GM23338 (cell line): ENCODE measurements around the gene CEBPG. TPM values are rescaled to one million over a fixed set of nuclear protein-coding genes. Genes with fewer than 3 reads are reported as not detected.

Source experiments
- ATAC-seq: fragments of 200-7000 bp; cut with Tn5 transposase; 3 replicates; pipeline ENCODE4 v1.9.1; 2020
- DNase-seq: peaks from one replicate; pipeline ENCODE4 v3.0.0-alpha.2; 2015; ENCODE audit warnings: low spot score
- H2AFZ ChIP-seq: fragments of 200-600 bp; sonication (generic); 2 replicates; pipeline ENCODE4 v1.8.0; 2016; ENCODE audit warnings: antibody characterized with exemption, mild to moderate bottlenecking, moderate library complexity
- H3F3A ChIP-seq: fragments of 200-600 bp; sonication (generic); replicated peaks from 2 replicates; pipeline ENCODE4 v1.8.0; 2017; ENCODE audit warnings: antibody characterized with exemption, mixed run types, low read depth
- H3K27ac ChIP-seq: fragments of 200-600 bp; sonication (generic); 2 replicates; pipeline ENCODE4 v1.6.1; 2016; ENCODE audit warnings: low read depth
- H3K27me3 ChIP-seq: fragments of 200-600 bp; sonication (generic); 2 replicates; pipeline ENCODE4 v1.8.0; 2016; ENCODE audit warnings: mild to moderate bottlenecking, mixed run types, moderate library complexity; ENCODE audit not compliant: insufficient read depth
- H3K36me3 ChIP-seq: fragments of 200-600 bp; sonication (generic); 2 replicates; pipeline ENCODE4 v1.8.0; 2016; ENCODE audit warnings: mild to moderate bottlenecking; ENCODE audit not compliant: insufficient read depth
- H3K4me1 ChIP-seq: fragments of 200-600 bp; sonication (generic); 2 replicates; pipeline ENCODE4 v1.8.0; 2016; ENCODE audit warnings: mild to moderate bottlenecking, moderate library complexity; ENCODE audit not compliant: insufficient read depth
- H3K4me2 ChIP-seq: fragments of 200-600 bp; sonication (generic); 2 replicates; pipeline ENCODE4 v1.7.1; 2017; ENCODE audit warnings: mixed run types
- H3K4me3 ChIP-seq: fragments of 200-600 bp; sonication (generic); 2 replicates; pipeline ENCODE4 v1.6.1; 2016; ENCODE audit warnings: mixed run types
- H3K79me2 ChIP-seq: fragments of 200-600 bp; sonication (generic); replicated peaks from 2 replicates; pipeline ENCODE4 v1.8.0; 2017; ENCODE audit warnings: mild to moderate bottlenecking; ENCODE audit not compliant: insufficient read depth
- H3K9me2 ChIP-seq: fragments of 200-600 bp; sonication (generic); 2 replicates; pipeline ENCODE4 v1.8.0; 2017; ENCODE audit not compliant: insufficient read depth
- H4K20me1 ChIP-seq: fragments of 200-600 bp; sonication (generic); replicated peaks from 2 replicates; pipeline ENCODE4 v1.8.0; 2017; ENCODE audit warnings: mild to moderate bottlenecking; ENCODE audit not compliant: insufficient read depth
- H3K27ac Mint-ChIP-seq: 2 replicates; pipeline ENCODE4 v1.8.0; 2020; ENCODE audit warnings: inconsistent platforms, mild to moderate bottlenecking, moderate library complexity, mixed read lengths
- H3K27me3 Mint-ChIP-seq: 3 replicates; pipeline ENCODE4 v1.8.0; 2022; ENCODE audit warnings: low read depth, mild to moderate bottlenecking, moderate library complexity, mixed read lengths, inconsistent platforms; ENCODE audit not compliant: insufficient read depth, poor library complexity
- H3K36me3 Mint-ChIP-seq: 3 replicates; pipeline ENCODE4 v1.8.0; 2021; ENCODE audit warnings: low read depth, mild to moderate bottlenecking, inconsistent platforms, moderate library complexity, mixed read lengths
- H3K4me1 Mint-ChIP-seq: 3 replicates; pipeline ENCODE4 v1.8.0; 2020; ENCODE audit warnings: mild to moderate bottlenecking, inconsistent platforms, mixed read lengths
- H3K4me3 Mint-ChIP-seq: 3 replicates; pipeline ENCODE4 v1.8.0; 2021; ENCODE audit warnings: moderate library complexity, mild to moderate bottlenecking, inconsistent platforms, mixed read lengths
- H3K9me3 Mint-ChIP-seq: 3 replicates; pipeline ENCODE4 v1.8.0; 2020; ENCODE audit warnings: moderate library complexity, mild to moderate bottlenecking, inconsistent platforms, mixed read lengths
- CREB1 ChIP-seq: fragments of 250-450 bp; sonication (Bioruptor Pico); IDR thresholded peaks from 2 replicates; pipeline ENCODE4 v1.5.0; 2020; ENCODE audit warnings: low read depth, mild to moderate bottlenecking, moderate library complexity
- EZH2 ChIP-seq: fragments of 200-600 bp; sonication (generic); IDR thresholded peaks from one replicate; pipeline ENCODE4 v1.8.0; 2017; ENCODE audit warnings: antibody characterized with exemption, mild to moderate bottlenecking, low read depth; ENCODE audit not compliant: unreplicated experiment
- EZH2phosphoT487 ChIP-seq: fragments of 200-600 bp; sonication (generic); IDR thresholded peaks from one replicate; pipeline ENCODE4 v1.8.1; 2018; ENCODE audit warnings: antibody characterized with exemption; ENCODE audit not compliant: unreplicated experiment
- JUNB ChIP-seq: IDR thresholded peaks from one replicate; pipeline ENCODE4 v1.6.1; 2016; ENCODE audit warnings: antibody characterized with exemption; ENCODE audit not compliant: unreplicated experiment
- NANOG ChIP-seq: IDR thresholded peaks from 2 replicates; pipeline ENCODE4 v1.6.1; 2016; ENCODE audit warnings: antibody characterized with exemption, borderline replicate concordance
- POLR2AphosphoS5 ChIP-seq: IDR thresholded peaks from 2 replicates; pipeline ENCODE4 v1.6.1; 2016; ENCODE audit warnings: antibody characterized with exemption, low read depth
- ZNF114 ChIP-seq: fragments of 250-450 bp; sonication (Bioruptor Pico); IDR thresholded peaks from 2 replicates; pipeline ENCODE4 v1.5.0; 2020; ENCODE audit warnings: mild to moderate bottlenecking, moderate library complexity
- ZNF331 ChIP-seq: fragments of 250-450 bp; sonication (Bioruptor Pico); IDR thresholded peaks from 2 replicates; pipeline ENCODE4 v1.5.0; 2020; ENCODE audit warnings: low read depth, mild to moderate bottlenecking, moderate library complexity
- polyA plus RNA-seq: library from polyadenylated mRNA; unstranded; fragments of >200 nt; fragmentation: Nextera tagmentation; extraction: Ambion mirVana; gene quantifications from 2 replicates; pipeline ENCODE4 v1.2.1, GENCODE V29; 2016
- total RNA-seq: library from RNA; depleted of rRNA; stranded (reverse); fragments of >200 nt; shearing (Covaris generic); gene quantifications from 2 replicates; pipeline ENCODE4 v1.2.3, GENCODE V29; 2014
- TF ChIP-seq, protein P1 (sequence below), 2 experiments: fragments of 200-600 bp in 1 of 2; sonication (generic) in 1 of 2; conservative IDR thresholded peaks; 2 replicates each; pipeline versions ENCODE4 v1.5.1 to v1.6.1; 2016 to 2017; ENCODE audit warnings: antibody characterized with exemption in 2 of 2, low read depth in 2 of 2, mild to moderate bottlenecking in 2 of 2, moderate library complexity in 1 of 2
- TF ChIP-seq, protein P2 (sequence below): IDR thresholded peaks from 2 replicates; pipeline ENCODE4 v1.6.1; 2016; ENCODE audit warnings: antibody characterized with exemption
- TF ChIP-seq, protein P3 (sequence below): fragments of 250-450 bp; sonication (Bioruptor Pico); IDR thresholded peaks from 2 replicates; pipeline ENCODE4 v1.5.0; 2020; ENCODE audit warnings: mild to moderate bottlenecking, moderate library complexity

CEBPG gene
- total and polyA plus RNA-seq, 2 experiments from 2014 or later: 25.9 to 50.2 TPM

DNA sequence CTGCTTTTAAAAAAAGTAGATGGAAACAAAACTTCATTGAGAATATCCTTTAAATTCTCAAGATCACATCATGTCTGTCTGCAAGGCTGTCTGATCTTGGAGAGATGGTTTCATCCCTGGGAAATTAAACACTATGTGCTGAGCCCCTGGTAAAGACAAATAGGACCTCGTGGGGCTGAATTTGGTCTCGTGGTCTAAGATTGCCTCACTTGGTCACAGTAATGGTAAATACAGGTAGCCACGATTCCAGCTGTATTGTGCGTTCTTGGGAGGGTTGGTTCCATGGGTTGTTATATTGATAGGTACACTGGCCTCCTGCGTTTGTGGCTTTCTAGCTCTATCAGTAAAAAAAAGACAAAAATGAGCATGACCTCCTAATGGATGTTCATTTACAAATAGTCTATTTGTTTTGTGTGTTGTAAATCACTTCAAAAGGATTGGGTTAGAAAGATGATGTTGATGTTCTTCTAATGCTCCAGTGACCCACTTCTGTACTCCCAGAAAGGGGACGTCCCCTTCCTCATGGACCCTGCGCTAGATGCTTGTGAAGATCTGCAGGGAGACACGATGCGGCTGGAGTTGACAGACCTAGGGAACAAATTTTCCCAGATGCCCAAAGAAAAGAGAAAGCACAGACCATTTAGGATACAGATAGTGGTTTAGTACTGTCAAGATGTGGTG, 1.8 kb downstream of the CEBPG start:
- no peaks in the 10 kb centered on the region for H3K36me3 ChIP-seq
- peaks cover 8% of the 10 kb centered on the region for H3F3A ChIP-seq
- ATAC-seq (no peak), DNase-seq (no peak)
- no peak overlapping the region for H3K27ac Mint-ChIP-seq
- H3K9me3 Mint-ChIP-seq: no peaks in the 10 kb centered on the region
- H2AFZ ChIP-seq: no peak overlapping the region
- H3K9me2 ChIP-seq: no peaks in the 10 kb centered on the region
- H3K4me3 Mint-ChIP-seq: peak overlapping the region; percentile 90
- peak overlapping the region; percentile 85 for H3K4me3 ChIP-seq
- H3K27ac ChIP-seq: no peak overlapping the region
- peaks cover 63% of the 10 kb centered on the region for H3K79me2 ChIP-seq
- peak overlapping the region; percentile 93 for H3K4me2 ChIP-seq
- no peak for TF ChIP-seq ZNF114 (CRISPR knock-in tag)
- TF ChIP-seq, protein P1, sequence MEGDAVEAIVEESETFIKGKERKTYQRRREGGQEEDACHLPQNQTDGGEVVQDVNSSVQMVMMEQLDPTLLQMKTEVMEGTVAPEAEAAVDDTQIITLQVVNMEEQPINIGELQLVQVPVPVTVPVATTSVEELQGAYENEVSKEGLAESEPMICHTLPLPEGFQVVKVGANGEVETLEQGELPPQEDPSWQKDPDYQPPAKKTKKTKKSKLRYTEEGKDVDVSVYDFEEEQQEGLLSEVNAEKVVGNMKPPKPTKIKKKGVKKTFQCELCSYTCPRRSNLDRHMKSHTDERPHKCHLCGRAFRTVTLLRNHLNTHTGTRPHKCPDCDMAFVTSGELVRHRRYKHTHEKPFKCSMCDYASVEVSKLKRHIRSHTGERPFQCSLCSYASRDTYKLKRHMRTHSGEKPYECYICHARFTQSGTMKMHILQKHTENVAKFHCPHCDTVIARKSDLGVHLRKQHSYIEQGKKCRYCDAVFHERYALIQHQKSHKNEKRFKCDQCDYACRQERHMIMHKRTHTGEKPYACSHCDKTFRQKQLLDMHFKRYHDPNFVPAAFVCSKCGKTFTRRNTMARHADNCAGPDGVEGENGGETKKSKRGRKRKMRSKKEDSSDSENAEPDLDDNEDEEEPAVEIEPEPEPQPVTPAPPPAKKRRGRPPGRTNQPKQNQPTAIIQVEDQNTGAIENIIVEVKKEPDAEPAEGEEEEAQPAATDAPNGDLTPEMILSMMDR (conservative IDR thresholded peaks at IDR 0.05; ENCODE audit: low read depth in 2 of 2): no peak
- no peak for TF ChIP-seq EZH2
- TF ChIP-seq, protein P2, sequence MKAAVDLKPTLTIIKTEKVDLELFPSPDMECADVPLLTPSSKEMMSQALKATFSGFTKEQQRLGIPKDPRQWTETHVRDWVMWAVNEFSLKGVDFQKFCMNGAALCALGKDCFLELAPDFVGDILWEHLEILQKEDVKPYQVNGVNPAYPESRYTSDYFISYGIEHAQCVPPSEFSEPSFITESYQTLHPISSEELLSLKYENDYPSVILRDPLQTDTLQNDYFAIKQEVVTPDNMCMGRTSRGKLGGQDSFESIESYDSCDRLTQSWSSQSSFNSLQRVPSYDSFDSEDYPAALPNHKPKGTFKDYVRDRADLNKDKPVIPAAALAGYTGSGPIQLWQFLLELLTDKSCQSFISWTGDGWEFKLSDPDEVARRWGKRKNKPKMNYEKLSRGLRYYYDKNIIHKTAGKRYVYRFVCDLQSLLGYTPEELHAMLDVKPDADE: no peak
- no peak for TF ChIP-seq EZH2phosphoT487
- TF ChIP-seq CREB1 (CRISPR knock-in tag): no peak
- no peak for TF ChIP-seq ZNF331 (CRISPR knock-in tag)
- TF ChIP-seq NANOG: no peak
- TF ChIP-seq, protein P3, sequence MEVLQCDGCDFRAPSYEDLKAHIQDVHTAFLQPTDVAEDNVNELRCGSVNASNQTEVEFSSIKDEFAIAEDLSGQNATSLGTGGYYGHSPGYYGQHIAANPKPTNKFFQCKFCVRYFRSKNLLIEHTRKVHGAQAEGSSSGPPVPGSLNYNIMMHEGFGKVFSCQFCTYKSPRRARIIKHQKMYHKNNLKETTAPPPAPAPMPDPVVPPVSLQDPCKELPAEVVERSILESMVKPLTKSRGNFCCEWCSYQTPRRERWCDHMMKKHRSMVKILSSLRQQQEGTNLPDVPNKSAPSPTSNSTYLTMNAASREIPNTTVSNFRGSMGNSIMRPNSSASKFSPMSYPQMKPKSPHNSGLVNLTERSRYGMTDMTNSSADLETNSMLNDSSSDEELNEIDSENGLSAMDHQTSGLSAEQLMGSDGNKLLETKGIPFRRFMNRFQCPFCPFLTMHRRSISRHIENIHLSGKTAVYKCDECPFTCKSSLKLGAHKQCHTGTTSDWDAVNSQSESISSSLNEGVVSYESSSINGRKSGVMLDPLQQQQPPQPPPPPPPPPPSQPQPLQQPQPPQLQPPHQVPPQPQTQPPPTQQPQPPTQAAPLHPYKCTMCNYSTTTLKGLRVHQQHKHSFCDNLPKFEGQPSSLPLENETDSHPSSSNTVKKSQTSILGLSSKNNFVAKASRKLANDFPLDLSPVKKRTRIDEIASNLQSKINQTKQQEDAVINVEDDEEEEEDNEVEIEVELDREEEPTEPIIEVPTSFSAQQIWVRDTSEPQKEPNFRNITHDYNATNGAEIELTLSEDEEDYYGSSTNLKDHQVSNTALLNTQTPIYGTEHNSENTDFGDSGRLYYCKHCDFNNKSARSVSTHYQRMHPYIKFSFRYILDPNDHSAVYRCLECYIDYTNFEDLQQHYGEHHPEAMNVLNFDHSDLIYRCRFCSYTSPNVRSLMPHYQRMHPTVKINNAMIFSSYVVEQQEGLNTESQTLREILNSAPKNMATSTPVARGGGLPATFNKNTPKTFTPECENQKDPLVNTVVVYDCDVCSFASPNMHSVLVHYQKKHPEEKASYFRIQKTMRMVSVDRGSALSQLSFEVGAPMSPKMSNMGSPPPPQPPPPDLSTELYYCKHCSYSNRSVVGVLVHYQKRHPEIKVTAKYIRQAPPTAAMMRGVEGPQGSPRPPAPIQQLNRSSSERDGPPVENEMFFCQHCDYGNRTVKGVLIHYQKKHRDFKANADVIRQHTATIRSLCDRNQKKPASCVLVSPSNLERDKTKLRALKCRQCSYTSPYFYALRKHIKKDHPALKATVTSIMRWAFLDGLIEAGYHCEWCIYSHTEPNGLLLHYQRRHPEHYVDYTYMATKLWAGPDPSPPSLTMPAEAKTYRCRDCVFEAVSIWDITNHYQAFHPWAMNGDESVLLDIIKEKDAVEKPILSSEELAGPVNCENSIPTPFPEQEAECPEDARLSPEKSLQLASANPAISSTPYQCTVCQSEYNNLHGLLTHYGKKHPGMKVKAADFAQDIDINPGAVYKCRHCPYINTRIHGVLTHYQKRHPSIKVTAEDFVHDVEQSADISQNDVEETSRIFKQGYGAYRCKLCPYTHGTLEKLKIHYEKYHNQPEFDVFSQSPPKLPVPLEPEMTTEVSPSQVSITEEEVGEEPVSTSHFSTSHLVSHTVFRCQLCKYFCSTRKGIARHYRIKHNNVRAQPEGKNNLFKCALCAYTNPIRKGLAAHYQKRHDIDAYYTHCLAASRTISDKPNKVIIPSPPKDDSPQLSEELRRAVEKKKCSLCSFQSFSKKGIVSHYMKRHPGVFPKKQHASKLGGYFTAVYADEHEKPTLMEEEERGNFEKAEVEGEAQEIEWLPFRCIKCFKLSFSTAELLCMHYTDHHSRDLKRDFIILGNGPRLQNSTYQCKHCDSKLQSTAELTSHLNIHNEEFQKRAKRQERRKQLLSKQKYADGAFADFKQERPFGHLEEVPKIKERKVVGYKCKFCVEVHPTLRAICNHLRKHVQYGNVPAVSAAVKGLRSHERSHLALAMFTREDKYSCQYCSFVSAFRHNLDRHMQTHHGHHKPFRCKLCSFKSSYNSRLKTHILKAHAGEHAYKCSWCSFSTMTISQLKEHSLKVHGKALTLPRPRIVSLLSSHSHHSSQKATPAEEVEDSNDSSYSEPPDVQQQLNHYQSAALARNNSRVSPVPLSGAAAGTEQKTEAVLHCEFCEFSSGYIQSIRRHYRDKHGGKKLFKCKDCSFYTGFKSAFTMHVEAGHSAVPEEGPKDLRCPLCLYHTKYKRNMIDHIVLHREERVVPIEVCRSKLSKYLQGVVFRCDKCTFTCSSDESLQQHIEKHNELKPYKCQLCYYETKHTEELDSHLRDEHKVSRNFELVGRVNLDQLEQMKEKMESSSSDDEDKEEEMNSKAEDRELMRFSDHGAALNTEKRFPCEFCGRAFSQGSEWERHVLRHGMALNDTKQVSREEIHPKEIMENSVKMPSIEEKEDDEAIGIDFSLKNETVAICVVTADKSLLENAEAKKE (CRISPR knock-in tag): no peak
- TF ChIP-seq POLR2AphosphoS5: no peak
- TF ChIP-seq JUNB: no peak
- H3K4me1 ChIP-seq: peaks cover 43% of the 10 kb centered on the region
- H3K27me3 ChIP-seq: no peaks in the 10 kb centered on the region; the same call in 1 of the 2 replicates
- H4K20me1 ChIP-seq: peaks cover 61% of the 10 kb centered on the region
- H3K4me1 Mint-ChIP-seq: peaks cover 51% of the 10 kb centered on the region
- peaks cover 5% of the 10 kb centered on the region for H3K27me3 Mint-ChIP-seq
- H3K36me3 Mint-ChIP-seq: peaks cover 19% of the 10 kb centered on the region
